Stimulated activated effector memory CD8-positive, alpha-beta T cell treated with anti-CD3 and anti-CD28 coated beads, Interleukin-12 subunit alpha, Interleukin-12 subunit beta, amount 100 ng/mL, for 72 hours (primary cell): ENCODE data around the gene SLC22A13.
"Not testable (repeated sequence)": the region's sequence is repeated elsewhere in the genome, so short reads cannot be mapped to it uniquely, and the experiment has no call there.

Source experiments
- ATAC-seq: fragments of 150-1000 bp; cut with Tn5 transposase; 2 replicates; pipeline ENCODE4 v1.10.0; 2021
- DNase-seq, 2 donors: peaks; one replicate each; pipeline ENCODE4 v3.0.0; 2021 to 2022; ENCODE audit warnings: low spot score in 2 of 2
- H3K27ac Mint-ChIP-seq: one replicate; pipeline ENCODE4 v1.8.0; 2022; ENCODE audit warnings: mild to moderate bottlenecking, mixed read lengths
- H3K36me3 Mint-ChIP-seq: one replicate; pipeline ENCODE4 v1.8.0; 2022; ENCODE audit warnings: mild to moderate bottlenecking, mixed read lengths
- H3K4me1 Mint-ChIP-seq: one replicate; pipeline ENCODE4 v1.8.0; 2022; ENCODE audit warnings: mixed read lengths
- H3K4me3 Mint-ChIP-seq: one replicate; pipeline ENCODE4 v1.8.0; 2022; ENCODE audit warnings: mild to moderate bottlenecking, mixed read lengths
- H3K9me3 Mint-ChIP-seq: one replicate; pipeline ENCODE4 v1.8.0; 2022; ENCODE audit warnings: mixed read lengths

SLC22A13 gene, protein sequence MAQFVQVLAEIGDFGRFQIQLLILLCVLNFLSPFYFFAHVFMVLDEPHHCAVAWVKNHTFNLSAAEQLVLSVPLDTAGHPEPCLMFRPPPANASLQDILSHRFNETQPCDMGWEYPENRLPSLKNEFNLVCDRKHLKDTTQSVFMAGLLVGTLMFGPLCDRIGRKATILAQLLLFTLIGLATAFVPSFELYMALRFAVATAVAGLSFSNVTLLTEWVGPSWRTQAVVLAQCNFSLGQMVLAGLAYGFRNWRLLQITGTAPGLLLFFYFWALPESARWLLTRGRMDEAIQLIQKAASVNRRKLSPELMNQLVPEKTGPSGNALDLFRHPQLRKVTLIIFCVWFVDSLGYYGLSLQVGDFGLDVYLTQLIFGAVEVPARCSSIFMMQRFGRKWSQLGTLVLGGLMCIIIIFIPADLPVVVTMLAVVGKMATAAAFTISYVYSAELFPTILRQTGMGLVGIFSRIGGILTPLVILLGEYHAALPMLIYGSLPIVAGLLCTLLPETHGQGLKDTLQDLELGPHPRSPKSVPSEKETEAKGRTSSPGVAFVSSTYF

DNA sequence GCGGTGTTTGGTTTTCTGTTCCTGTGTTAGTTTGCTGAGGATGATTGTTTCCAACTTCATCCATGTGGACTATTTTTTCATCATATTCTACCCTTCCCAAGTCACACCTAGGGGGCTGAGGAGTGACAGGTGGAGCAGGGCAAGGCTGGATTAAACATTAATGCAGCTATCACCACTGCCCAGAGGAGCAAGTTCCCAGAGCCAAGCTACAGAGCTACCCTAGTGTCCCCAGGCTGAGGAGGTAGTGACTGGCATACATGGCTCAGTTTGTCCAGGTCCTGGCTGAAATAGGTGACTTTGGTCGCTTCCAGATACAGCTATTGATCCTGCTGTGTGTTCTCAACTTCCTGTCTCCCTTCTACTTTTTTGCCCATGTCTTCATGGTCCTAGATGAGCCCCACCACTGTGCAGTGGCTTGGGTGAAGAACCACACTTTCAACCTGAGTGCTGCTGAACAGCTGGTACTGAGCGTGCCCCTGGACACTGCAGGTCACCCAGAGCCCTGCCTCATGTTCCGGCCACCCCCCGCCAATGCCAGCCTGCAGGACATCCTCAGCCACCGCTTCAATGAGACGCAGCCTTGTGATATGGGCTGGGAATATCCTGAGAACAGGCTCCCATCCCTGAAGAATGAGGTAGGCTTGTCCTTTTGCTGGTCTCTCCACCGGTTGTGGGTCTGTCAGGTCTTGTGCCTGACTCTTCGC lies at the start of gene SLC22A13:
Gene SLC22A13, plus strand, starts transcription at position 209 of the 704 bp plus-strand sequence. Its CDS starts 49 bp downstream, at position 258.
- no peak within 1 kb of the TSS for H3K27ac Mint-ChIP-seq
- no peaks in the 10 kb centered on the region for H3K36me3 Mint-ChIP-seq
- no peak for DNase-seq
- peaks cover 24% of the 10 kb centered on the region for H3K4me1 Mint-ChIP-seq
- H3K9me3 Mint-ChIP-seq = no peaks in the 10 kb centered on the region
- no peak for ATAC-seq
- no peak within 1 kb of the TSS for H3K4me3 Mint-ChIP-seq

DNA sequence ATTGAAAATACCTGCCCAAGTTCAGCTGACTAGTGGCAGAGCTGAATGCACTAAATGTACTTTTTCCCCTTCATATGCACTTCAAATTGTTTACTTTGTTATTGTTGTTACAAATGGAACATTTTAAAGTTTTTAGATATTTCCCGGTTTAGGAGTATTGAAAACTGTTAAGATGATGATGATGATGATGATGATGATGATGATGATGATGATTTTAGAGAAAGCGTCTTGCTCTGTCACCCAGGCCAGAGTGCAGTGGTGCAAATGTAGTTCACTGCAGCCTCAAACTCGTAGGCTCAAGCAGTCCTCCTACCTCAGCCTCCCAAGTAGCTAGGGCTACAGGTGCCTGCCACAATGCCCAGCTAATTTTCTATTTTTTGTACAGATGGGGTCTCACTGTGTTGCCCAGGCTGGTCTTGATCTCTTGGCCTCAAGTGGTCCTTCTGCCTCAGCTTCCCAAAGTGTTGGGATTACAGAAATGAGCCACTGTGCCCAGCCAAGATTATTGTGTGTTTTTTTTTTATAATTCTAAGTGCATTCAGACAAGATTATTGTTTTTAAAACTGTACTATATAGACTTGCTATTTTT lies 45.9 kb upstream of the SLC22A13 start:
- ATAC-seq (no peak), DNase-seq (no peak)
- peaks cover 29% of the 10 kb centered on the region for H3K4me1 Mint-ChIP-seq
- H3K4me3 Mint-ChIP-seq = no peak overlapping the region
- H3K9me3 Mint-ChIP-seq = no peaks in the 10 kb centered on the region
- no peak overlapping the region for H3K27ac Mint-ChIP-seq
- H3K36me3 Mint-ChIP-seq = peaks cover 81% of the 10 kb centered on the region

DNA sequence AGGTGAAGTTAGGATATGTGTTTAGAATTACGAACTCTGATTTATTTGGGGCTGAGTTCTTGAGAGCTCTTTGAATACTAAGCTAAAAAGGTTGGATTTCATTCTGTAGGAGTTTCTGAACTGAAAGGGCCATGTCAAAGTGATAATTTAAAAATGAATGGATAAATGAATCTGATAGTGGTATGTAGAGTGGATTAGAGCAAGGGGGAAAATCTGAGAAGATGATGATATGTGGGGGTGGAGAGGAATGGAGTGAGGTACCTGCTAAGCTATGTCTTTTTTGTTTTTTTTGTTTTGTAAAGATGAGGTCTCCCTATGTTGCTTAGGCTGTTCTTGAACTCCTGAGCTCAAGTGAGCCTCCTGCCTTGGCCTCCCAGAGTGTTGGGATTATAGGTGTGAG lies 44.6 kb upstream of the SLC22A13 start:
- H3K27ac Mint-ChIP-seq = no peak overlapping the region
- peaks cover 23% of the 10 kb centered on the region for H3K4me1 Mint-ChIP-seq
- ATAC-seq = peak; percentile 47
- no peak for DNase-seq
- H3K9me3 Mint-ChIP-seq = no peaks in the 10 kb centered on the region
- no peak overlapping the region for H3K4me3 Mint-ChIP-seq
- peaks cover 83% of the 10 kb centered on the region for H3K36me3 Mint-ChIP-seq

DNA sequence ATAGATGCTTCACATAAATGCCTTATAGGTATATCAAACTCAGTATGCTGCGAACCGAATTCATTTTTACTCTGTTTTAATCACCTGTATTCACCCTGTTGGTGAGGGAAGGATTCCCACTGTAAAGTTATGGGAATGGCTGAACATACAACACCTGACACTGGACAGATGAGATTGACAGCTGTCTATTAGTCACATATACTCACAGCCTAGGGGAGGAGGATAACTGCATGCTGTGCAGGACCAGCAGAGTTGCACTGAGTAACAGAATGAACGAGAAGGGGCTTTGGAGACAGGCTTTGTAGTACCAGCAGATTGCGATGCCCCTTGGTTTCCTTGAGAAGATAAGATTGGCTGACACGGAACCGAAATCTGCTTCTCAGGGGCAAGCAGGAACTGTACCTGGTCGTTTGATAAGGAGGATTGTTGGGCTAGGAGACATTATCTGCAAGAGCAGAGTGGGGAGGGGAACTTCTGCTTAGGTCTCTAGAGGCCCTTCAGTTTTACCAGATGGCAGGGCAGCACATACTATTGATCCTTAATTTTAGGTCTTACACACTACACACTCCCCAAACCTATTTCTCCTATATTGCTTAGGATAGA lies 43.5 kb upstream of the SLC22A13 start:
- peaks cover 83% of the 10 kb centered on the region for H3K36me3 Mint-ChIP-seq
- DNase-seq = no peak
- peaks cover 17% of the 10 kb centered on the region for H3K4me1 Mint-ChIP-seq
- H3K9me3 Mint-ChIP-seq = no peaks in the 10 kb centered on the region
- ATAC-seq = no peak
- H3K27ac Mint-ChIP-seq = no peak overlapping the region
- no peak overlapping the region for H3K4me3 Mint-ChIP-seq

- no peak overlapping the region for H3K27ac Mint-ChIP-seq
- DNase-seq (no peak), ATAC-seq (no peak)
- no peaks in the 10 kb centered on the region for H3K9me3 Mint-ChIP-seq
- H3K4me3 Mint-ChIP-seq = no peak overlapping the region
- H3K4me1 Mint-ChIP-seq = peaks cover 10% of the 10 kb centered on the region
- H3K36me3 Mint-ChIP-seq = peaks cover 85% of the 10 kb centered on the region
These were observed 41.3 kb upstream of the SLC22A13 start for GRCh38 chr3:38224357-38224756.

- Mint-ChIP-seq H3K27ac (no peak overlapping the region), H3K9me3 (no peaks in the 10 kb centered on the region)
These were observed 39.3 kb upstream of the SLC22A13 start for GRCh38 chr3:38226273-38226672.

GRCh38 chr3:38227989-38228388 lies 37.6 kb upstream of the SLC22A13 start:
- ATAC-seq (peak; percentile 73), DNase-seq (no peak)
- Mint-ChIP-seq H3K9me3 (no peaks in the 10 kb centered on the region), H3K36me3 (peaks cover 100% of the 10 kb centered on the region), H3K4me1 (peaks cover 4% of the 10 kb centered on the region), H3K4me3 (no peak overlapping the region), H3K27ac (peak overlapping the region; percentile 41)

More at GRCh38 chr3:38226273-38226672, 39.3 kb upstream of the SLC22A13 start:
- DNase-seq = no peak
- H3K4me3 Mint-ChIP-seq = no peak overlapping the region
- ATAC-seq = peak; percentile 44
- H3K4me1 Mint-ChIP-seq = peaks cover 4% of the 10 kb centered on the region
- peaks cover 100% of the 10 kb centered on the region for H3K36me3 Mint-ChIP-seq

DNA sequence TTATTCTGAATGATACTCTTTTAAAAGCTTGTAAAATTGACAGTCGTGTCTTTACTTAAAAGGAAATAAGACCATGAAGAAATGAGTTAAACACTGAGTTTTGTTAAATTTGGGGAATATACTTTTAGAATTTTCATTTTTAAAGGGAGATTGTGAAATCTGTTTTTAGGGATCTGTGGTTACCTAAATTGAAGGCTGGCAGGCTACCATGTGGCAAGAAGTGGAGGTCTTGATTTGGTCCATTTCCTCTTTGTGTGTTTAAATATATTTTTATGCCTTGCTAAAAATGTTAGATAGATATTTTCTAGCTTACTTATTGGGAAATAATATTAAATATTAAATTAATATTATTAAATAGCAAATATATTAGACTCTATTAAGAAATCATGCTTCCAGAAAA lies 36.6 kb upstream of the SLC22A13 start:
- Mint-ChIP-seq H3K36me3 (peaks cover 100% of the 10 kb centered on the region), H3K4me1 (peaks cover 4% of the 10 kb centered on the region), H3K9me3 (no peaks in the 10 kb centered on the region), H3K4me3 (no peak overlapping the region), H3K27ac (no peak overlapping the region)
- DNase-seq (no peak), ATAC-seq (no peak)

DNA sequence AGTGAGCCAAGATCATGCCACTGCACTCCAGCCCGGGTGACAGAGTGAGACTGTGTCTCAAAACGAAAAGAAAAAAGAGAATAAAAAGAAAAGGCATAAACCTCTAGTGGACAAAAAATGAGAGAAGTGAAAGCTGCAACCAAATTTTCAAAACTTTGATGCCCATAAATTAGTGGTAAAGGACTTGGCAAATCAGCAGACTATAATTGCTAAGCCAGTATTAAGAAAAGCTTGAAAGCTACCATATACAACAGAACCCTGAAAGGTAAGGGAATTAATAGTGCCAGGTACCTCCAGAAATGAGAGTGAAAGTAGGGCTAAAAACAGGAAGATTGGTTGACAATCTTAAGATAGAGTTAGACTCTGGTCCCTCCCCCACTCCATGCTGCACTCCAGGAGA lies 32.9 kb upstream of the SLC22A13 start:
- ATAC-seq (no peak), DNase-seq (no peak)
- H3K9me3 Mint-ChIP-seq = peaks cover under 1% of the 10 kb centered on the region
- peaks cover 4% of the 10 kb centered on the region for H3K4me1 Mint-ChIP-seq
- H3K36me3 Mint-ChIP-seq = peaks cover 100% of the 10 kb centered on the region
- no peak overlapping the region for H3K4me3 Mint-ChIP-seq
- H3K27ac Mint-ChIP-seq = no peak overlapping the region

DNA sequence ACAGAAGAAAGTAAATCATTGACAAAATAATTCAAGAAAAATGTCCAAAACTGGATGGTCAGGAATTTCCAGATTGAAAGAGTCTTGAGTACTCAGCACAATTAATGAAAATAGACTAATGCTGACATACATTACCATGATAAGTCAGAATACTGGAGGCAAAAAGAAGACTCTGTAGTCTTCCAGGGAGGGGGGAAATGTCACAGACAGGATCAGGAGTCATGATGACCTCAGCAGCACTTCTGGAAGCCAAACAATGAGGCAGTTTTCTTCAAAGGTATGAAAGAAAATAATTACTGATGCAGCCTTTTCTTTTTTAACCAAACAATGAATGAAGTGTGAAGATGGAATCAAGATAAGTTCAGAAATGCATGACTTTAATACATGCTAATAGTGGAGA lies 30.1 kb upstream of the SLC22A13 start:
- no peak for ATAC-seq
- Mint-ChIP-seq H3K9me3 (peaks cover 9% of the 10 kb centered on the region), H3K4me3 (no peak overlapping the region), H3K36me3 (peaks cover 100% of the 10 kb centered on the region), H3K27ac (peak overlapping the region; percentile 11), H3K4me1 (no peaks in the 10 kb centered on the region)
- no peak for DNase-seq

- Mint-ChIP-seq H3K4me3 (no peak overlapping the region), H3K4me1 (no peaks in the 10 kb centered on the region), H3K27ac (no peak overlapping the region), H3K9me3 (peaks cover 9% of the 10 kb centered on the region), H3K36me3 (peaks cover 100% of the 10 kb centered on the region)
- ATAC-seq = no peak
- no peak for DNase-seq
These were observed 27.1 kb upstream of the SLC22A13 start for GRCh38 chr3:38238416-38239008.

DNA sequence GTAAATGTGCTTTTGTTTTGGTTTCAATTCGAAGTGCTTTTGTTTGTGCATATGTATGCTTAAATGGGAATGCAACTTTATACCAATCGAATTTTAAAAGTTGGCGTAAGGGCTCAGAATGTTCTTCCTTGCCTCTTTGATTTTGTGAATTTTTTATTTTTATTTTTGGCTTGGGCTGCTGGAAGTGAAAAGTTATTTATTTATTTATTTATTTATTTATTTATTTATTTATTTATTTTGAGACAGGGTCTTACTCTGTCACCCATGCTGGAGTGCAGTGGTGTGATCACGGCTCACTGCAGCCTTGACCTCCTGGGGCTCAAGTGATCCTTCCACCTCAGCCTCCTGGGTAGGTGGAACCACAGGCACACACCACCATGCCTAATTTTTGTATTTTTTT lies 22.8 kb upstream of the SLC22A13 start:
- peaks cover 98% of the 10 kb centered on the region for H3K36me3 Mint-ChIP-seq
- ATAC-seq, H3K9me3 Mint-ChIP-seq, H3K4me3 Mint-ChIP-seq, DNase-seq, H3K4me1 Mint-ChIP-seq, H3K27ac Mint-ChIP-seq: not testable (repeated sequence)

- H3K27ac Mint-ChIP-seq = no peak overlapping the region
- DNase-seq (no peak), ATAC-seq (no peak)
- no peaks in the 10 kb centered on the region for H3K9me3 Mint-ChIP-seq
- H3K4me1 Mint-ChIP-seq = peaks cover 4% of the 10 kb centered on the region
- peaks cover 97% of the 10 kb centered on the region for H3K36me3 Mint-ChIP-seq
- H3K4me3 Mint-ChIP-seq = no peak overlapping the region
These were observed 19.7 kb upstream of the SLC22A13 start for GRCh38 chr3:38245930-38246329.

GRCh38 chr3:38247366-38248035 lies 18.1 kb upstream of the SLC22A13 start:
- Mint-ChIP-seq H3K9me3 (no peaks in the 10 kb centered on the region), H3K4me1 (peaks cover 4% of the 10 kb centered on the region), H3K4me3 (no peak overlapping the region), H3K27ac (peak overlapping the region; percentile 48), H3K36me3 (peaks cover 97% of the 10 kb centered on the region)
- ATAC-seq (no peak), DNase-seq (no peak)
